Mesodermal cell (in vitro differentiated cells): ENCODE measurements around the gene GPX2.

ENCODE experiments used
- H3K27ac ChIP-seq: 2 replicates; pipeline ENCODE4 v1.7.0; 2013; ENCODE audit warnings: mild to moderate bottlenecking, low read depth, low read length, moderate library complexity; ENCODE audit not compliant: severe bottlenecking
- H3K36me3 ChIP-seq: 2 replicates; pipeline ENCODE4 v1.7.1; 2013; ENCODE audit warnings: mild to moderate bottlenecking, low read length, moderate library complexity; ENCODE audit not compliant: control insufficient read depth, insufficient read depth
- H3K4me1 ChIP-seq: one replicate; pipeline ENCODE4 v1.7.1; 2013; ENCODE audit warnings: mild to moderate bottlenecking, low read length; ENCODE audit not compliant: insufficient read depth, control insufficient read depth, poor library complexity, severe bottlenecking
- H3K4me3 ChIP-seq: 2 replicates; pipeline ENCODE4 v1.7.0; 2013; ENCODE audit warnings: low read length, control low read depth, mild to moderate bottlenecking; ENCODE audit not compliant: insufficient read depth, poor library complexity, severe bottlenecking; ENCODE audit errors: extremely low read depth
- H3K9me3 ChIP-seq: 2 replicates; pipeline ENCODE4 v1.7.1; 2013; ENCODE audit warnings: mild to moderate bottlenecking, low read length, moderate library complexity; ENCODE audit not compliant: control insufficient read depth
- WGBS, 2 experiments: methylation state at CpG; one replicate each; pipeline ENCODE4 v1.1.5; 2013; ENCODE audit warnings: missing lambda C conversion rate in 2 of 2; ENCODE audit not compliant: insufficient coverage in 2 of 2; 5-methylcytosine and 5-hydroxymethylcytosine counted together

GPX2 gene

GRCh38 chr14:64948612-64949210 is 6.2 kb upstream of the GPX2 start:
- Histone ChIP-seq H3K4me3 (no peak overlapping the region), H3K36me3 (peaks cover 25% of the 10 kb centered on the region), H3K4me1 (no peaks in the 10 kb centered on the region), H3K9me3 (no peaks in the 10 kb centered on the region), H3K27ac (no peak overlapping the region)
- WGBS, 2 experiments, result 92 to 95% methylated on average over 4 to 7 of the region's 8 CpGs

- WGBS, 2 experiments, result 91 to 92% methylated on average over 24 to 28 of the region's 28 CpGs
- no peak overlapping the region for H3K4me3 ChIP-seq
- no peaks in the 10 kb centered on the region for H3K9me3 ChIP-seq
- no peak overlapping the region for H3K27ac ChIP-seq
- H3K36me3 ChIP-seq, result peaks cover 25% of the 10 kb centered on the region
- H3K4me1 ChIP-seq, result no peaks in the 10 kb centered on the region
Measured at GRCh38 chr14:64947710-64948611, 5.4 kb upstream of the GPX2 start.

GRCh38 chr14:64946310-64947045 is 3.9 kb upstream of the GPX2 start:
- WGBS, 2 experiments, result 83 to 91% methylated on average over 5 of the region's 6 CpGs
- Histone ChIP-seq H3K4me1 (no peaks in the 10 kb centered on the region), H3K9me3 (no peaks in the 10 kb centered on the region), H3K36me3 (peaks cover 22% of the 10 kb centered on the region), H3K27ac (no peak overlapping the region), H3K4me3 (no peak overlapping the region)

GRCh38 chr14:64945431-64946178 is 3.1 kb upstream of the GPX2 start:
- H3K36me3 ChIP-seq, result peaks cover 22% of the 10 kb centered on the region
- H3K4me3 ChIP-seq, result no peak overlapping the region
- H3K4me1 ChIP-seq, result no peaks in the 10 kb centered on the region
- no peak overlapping the region for H3K27ac ChIP-seq
- H3K9me3 ChIP-seq, result no peaks in the 10 kb centered on the region
- 84 to 94% methylated on average over 7 to 9 of the region's 12 CpGs for WGBS, 2 experiments

GRCh38 chr14:64944861-64945260 is 2.3 kb upstream of the GPX2 start:
- no peaks in the 10 kb centered on the region for H3K4me1 ChIP-seq
- H3K27ac ChIP-seq, result no peak overlapping the region
- H3K9me3 ChIP-seq, result no peaks in the 10 kb centered on the region
- WGBS, 2 experiments, result 94 to 100% methylated on average over 3 of the region's 4 CpGs
- H3K36me3 ChIP-seq, result peaks cover 22% of the 10 kb centered on the region
- H3K4me3 ChIP-seq, result no peak overlapping the region

- Histone ChIP-seq H3K4me1 (no peaks in the 10 kb centered on the region), H3K36me3 (peaks cover 22% of the 10 kb centered on the region), H3K4me3 (no peak overlapping the region), H3K9me3 (no peaks in the 10 kb centered on the region), H3K27ac (no peak overlapping the region)
- 100% methylated on average over 1 to 2 of the region's 2 CpGs for WGBS, 2 experiments
Measured at GRCh38 chr14:64944041-64944440, 1.5 kb upstream of the GPX2 start.

- Histone ChIP-seq H3K27ac (no peak overlapping the region), H3K4me3 (no peak overlapping the region), H3K36me3 (peaks cover 21% of the 10 kb centered on the region), H3K4me1 (no peaks in the 10 kb centered on the region), H3K9me3 (no peaks in the 10 kb centered on the region)
- 94% methylated on average over 3 of the region's 6 CpGs; no CpG with 5 or more reads in 1 of the 2 experiments for WGBS, 2 experiments
Measured at GRCh38 chr14:64943556-64943955, 1.0 kb upstream of the GPX2 start.

GRCh38 chr14:64940336-64940910 is 2.1 kb downstream of the GPX2 start:
- Histone ChIP-seq H3K27ac (no peak overlapping the region), H3K4me1 (no peaks in the 10 kb centered on the region), H3K9me3 (no peaks in the 10 kb centered on the region), H3K36me3 (no peaks in the 10 kb centered on the region), H3K4me3 (no peak overlapping the region)
- WGBS, 2 experiments, result 100% methylated on average over 1 of the region's 3 CpGs

GRCh38 chr14:64939817-64940190 is 2.7 kb downstream of the GPX2 start:
- Histone ChIP-seq H3K4me3 (no peak overlapping the region), H3K4me1 (no peaks in the 10 kb centered on the region), H3K9me3 (no peaks in the 10 kb centered on the region), H3K27ac (no peak overlapping the region), H3K36me3 (no peaks in the 10 kb centered on the region)
- WGBS, 2 experiments, result 90% methylated on average over 2 of the region's 3 CpGs; no CpG with 5 or more reads in 1 of the 2 experiments
